Left lung (tissue), 10 donors: Measurements from ENCODE around the gene IDNK. TPM values are rescaled to one million over a fixed set of nuclear protein-coding genes. Genes with fewer than 3 reads are reported as not detected.
"Not testable (repeated sequence)": the region's sequence is repeated elsewhere in the genome, so short reads cannot be mapped to it uniquely, and the experiment has no call there.

Experiments used
- ATAC-seq: fragments of 200-7000 bp; cut with Tn5 transposase; one replicate; pipeline ENCODE4 v1.9.1; 2020; ENCODE audit warnings: moderate library complexity
- DNase-seq, 4 donors: peaks; one replicate each; pipeline ENCODE4 v3.0.0-alpha.2; 2013 to 2020
- H3K27ac ChIP-seq, 2 donors: fragments of 200-600 bp; sonication (generic) in 1 of 2; one replicate each; pipeline versions ENCODE4 v1.5.0 to v1.8.0; 2020 to 2021
- H3K27me3 ChIP-seq, 2 donors: fragments of 200-600 bp; sonication (generic) in 1 of 2; one replicate each; pipeline versions ENCODE4 v1.5.0 to v1.8.0; 2020 to 2021
- H3K36me3 ChIP-seq, 2 donors: fragments of 200-600 bp; sonication (generic) in 1 of 2; one replicate each; pipeline versions ENCODE4 v1.5.0 to v1.8.0; 2020 to 2021
- H3K4me1 ChIP-seq, 2 donors: fragments of 200-600 bp; one replicate each; pipeline ENCODE4 v1.8.0; 2021
- H3K4me3 ChIP-seq, 2 donors: fragments of 200-600 bp; sonication (generic) in 1 of 2; one replicate each; pipeline versions ENCODE4 v1.5.0 to v1.8.0; 2020 to 2021; ENCODE audit warnings: mild to moderate bottlenecking in 1 of 2
- H3K9me3 ChIP-seq, 2 donors: fragments of 200-600 bp; sonication (generic) in 1 of 2; one replicate each; pipeline versions ENCODE4 v1.5.0 to v1.8.0; 2020 to 2021
- CTCF ChIP-seq, 2 donors: fragments of 200-600 bp; sonication (generic) in 1 of 2; IDR thresholded peaks; one replicate each; pipeline versions ENCODE4 v1.5.0 to v1.8.0; 2021; ENCODE audit warnings: antibody characterized with exemption in 2 of 2
- intact Hi-C, 2 donors: fragments of 100-400 bp; cut with DNase I; formaldehyde crosslinking; loops; one replicate each; pipeline versions ENCODE4 v1.11.2 to v1.14.2; 2022
- polyA plus RNA-seq, 6 donors: library from polyadenylated mRNA; unstranded; fragments of 120-200 nt; gene quantifications; one replicate each; pipeline ENCODE4 v1.2.1, GENCODE V29; 2013; ENCODE audit not compliant: insufficient read length in 6 of 6
- total RNA-seq, 2 donors: library from RNA; stranded (reverse); fragmentation: NEBNext Ultra II Directional; extraction: Animal tissue kit (Norgen Biotek cat#: 25700); gene quantifications; one replicate each; pipeline ENCODE4 v1.2.1, GENCODE V29; 2021
- donor health status: DM: no; HTN: yes; CAD: no.
- donor health status: DM: no; HTN: no; CAD: no.

Gene IDNK
- total and polyA plus RNA-seq, 8 donors: 3.7 to 7.5 (median 5.3) TPM

DNA sequence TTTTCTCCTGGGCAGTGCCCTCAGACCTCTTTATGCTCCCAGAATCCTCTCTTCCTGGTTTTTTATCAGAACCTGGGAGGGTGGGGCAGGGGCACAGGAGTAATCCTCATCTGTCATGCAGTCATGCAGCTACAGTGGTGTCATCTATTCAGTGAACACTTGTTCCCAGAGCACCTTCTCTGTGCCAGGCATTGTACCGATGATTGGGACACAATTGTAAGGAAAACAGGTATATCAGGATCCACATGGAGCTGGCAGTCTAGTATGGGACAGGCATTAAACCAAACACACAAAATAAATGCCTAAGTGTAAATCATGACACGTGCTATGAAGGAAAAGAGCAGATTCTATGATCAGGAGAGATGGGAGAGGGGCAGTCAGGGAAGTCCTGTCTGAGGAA is 21.5 kb upstream of the IDNK start:
- Histone ChIP-seq H3K4me3 (no peak overlapping the region), H3K27me3 (no peaks in the 10 kb centered on the region), H3K4me1 (peaks cover 0 to 13% of the 10 kb centered on the region in 2 donors), H3K9me3 (no peaks in the 10 kb centered on the region), H3K27ac (no peak overlapping the region), H3K36me3 (no peaks in the 10 kb centered on the region)
- no peak for TF ChIP-seq CTCF (IDR thresholded peaks at IDR 0.05)
- no peak for DNase-seq
- intact Hi-C loops: no loop called here
- ATAC-seq: no peak

DNA sequence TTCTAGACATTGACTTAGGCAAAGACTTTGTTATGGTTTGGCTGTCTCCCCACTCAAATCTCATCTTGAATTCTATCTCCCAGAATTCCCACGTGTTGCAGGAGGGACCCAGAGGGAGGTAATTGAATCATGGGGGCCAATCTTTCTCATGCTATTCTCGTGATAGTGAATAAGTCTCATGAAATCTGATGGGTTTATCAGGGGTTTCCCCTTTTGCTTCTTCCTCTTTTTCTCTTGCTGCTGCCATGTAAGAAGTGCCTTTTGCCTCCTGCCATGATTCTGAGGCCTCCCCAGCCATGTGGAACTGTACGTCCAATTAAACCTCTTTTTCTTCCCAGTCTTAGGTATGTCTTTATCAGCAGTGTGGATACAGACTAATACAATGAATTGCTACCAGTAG is 15.3 kb upstream of the IDNK start:
- DNase-seq, H3K27me3 ChIP-seq, H3K4me1 ChIP-seq, ATAC-seq, intact Hi-C loops, H3K4me3 ChIP-seq, H3K27ac ChIP-seq, H3K36me3 ChIP-seq, H3K9me3 ChIP-seq: not testable (repeated sequence)

DNA sequence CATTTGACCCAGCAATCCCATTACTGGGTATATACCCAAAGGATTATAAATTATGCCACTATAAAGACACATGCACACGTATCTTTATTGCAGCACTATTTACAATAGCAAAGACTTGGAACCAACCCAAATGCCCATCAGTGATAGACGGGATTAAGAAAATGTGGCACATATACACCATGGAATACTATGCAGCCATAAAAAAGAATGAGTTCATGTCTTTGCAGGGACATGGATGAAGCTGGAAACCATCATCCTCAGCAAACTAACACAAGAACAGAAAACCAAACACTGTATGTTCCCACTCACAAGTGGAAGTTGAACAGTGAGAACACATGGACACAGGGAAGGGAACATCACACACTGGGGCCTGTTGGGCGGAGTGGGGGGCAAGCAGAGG is 9.6 kb upstream of the IDNK start:
- H3K9me3 ChIP-seq, H3K36me3 ChIP-seq, H3K27ac ChIP-seq, H3K4me1 ChIP-seq, H3K4me3 ChIP-seq, H3K27me3 ChIP-seq, DNase-seq, intact Hi-C loops, ATAC-seq: not testable (repeated sequence)

GRCh38 chr9:83617299-83617698 is 5.6 kb upstream of the IDNK start:
- H3K36me3 ChIP-seq: no peaks in the 10 kb centered on the region
- intact Hi-C loops: no loop called here
- peaks cover 0 to 7% of the 10 kb centered on the region in 2 donors for H3K4me1 ChIP-seq
- H3K4me3 ChIP-seq: no peak overlapping the region
- no peaks in the 10 kb centered on the region for H3K27me3 ChIP-seq
- H3K9me3 ChIP-seq: no peaks in the 10 kb centered on the region
- no peak for DNase-seq
- TF ChIP-seq CTCF (IDR thresholded peaks at IDR 0.05): no peak
- ATAC-seq: no peak
- no peak overlapping the region for H3K27ac ChIP-seq

- ATAC-seq (peak; percentile 55), DNase-seq (peak in 2 of 4 donors; percentile 42 to 59)
- TF ChIP-seq CTCF (IDR thresholded peaks at IDR 0.05): peak; percentile 59 to 69
- Histone ChIP-seq H3K36me3 (no peaks in the 10 kb centered on the region), H3K9me3 (no peaks in the 10 kb centered on the region), H3K4me1 (peaks cover 4 to 28% of the 10 kb centered on the region in 2 donors), H3K27me3 (no peaks in the 10 kb centered on the region), H3K27ac (no peak overlapping the region), H3K4me3 (no peak overlapping the region)
- intact Hi-C loops: no loop called here
These were observed 1.9 kb upstream of the IDNK start for GRCh38 chr9:83620841-83621636.

DNA sequence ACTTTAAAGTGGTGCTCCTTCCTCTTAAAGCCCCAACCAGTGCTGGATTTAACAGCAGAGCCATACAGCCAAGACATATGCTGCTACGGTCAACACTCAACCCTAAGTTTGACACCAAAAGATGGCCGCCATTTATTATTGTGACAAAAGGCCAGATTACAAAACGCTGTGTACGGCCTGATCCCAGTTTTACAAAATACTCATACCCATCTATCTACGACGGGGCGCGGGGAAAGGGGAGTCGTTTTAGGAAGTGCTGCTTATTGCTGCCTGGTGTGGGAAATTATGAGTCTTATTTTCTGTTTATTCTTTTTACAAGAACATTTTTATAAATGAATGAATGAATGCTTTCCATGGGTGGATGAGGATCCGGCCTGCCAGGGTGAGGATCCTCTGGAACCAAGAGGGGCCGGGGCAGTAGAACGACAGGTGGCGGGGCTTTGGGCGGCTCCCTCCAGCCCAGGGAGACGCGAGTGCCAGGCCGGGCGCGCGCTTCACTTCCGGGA is 457 bp upstream of the IDNK start:
- ATAC-seq: peak; percentile 80

More for the DNA sequence above, 457 bp upstream of the IDNK start:
- H3K4me1 ChIP-seq: peaks cover 4 to 28% of the 10 kb centered on the region in 2 donors
- no peaks in the 10 kb centered on the region for H3K36me3 ChIP-seq
- no peaks in the 10 kb centered on the region for H3K9me3 ChIP-seq
- intact Hi-C loops: no loop called here
- H3K27ac ChIP-seq: peak overlapping the region; percentile 88 to 95
- no peak for TF ChIP-seq CTCF (IDR thresholded peaks at IDR 0.05)
- H3K4me3 ChIP-seq: peak overlapping the region; percentile 82 to 89
- DNase-seq: peak in 3 of 4 donors; percentile 72 to 92 (median 74)
- no peaks in the 10 kb centered on the region for H3K27me3 ChIP-seq
